Bronchial epithelial cell (primary cell): ENCODE measurements around the gene SYTL3. TPM values are rescaled to one million over a fixed set of nuclear protein-coding genes. Genes with fewer than 3 reads are reported as not detected.
A peak's percentile ranks its signal among the peaks of the same experiment; 100 is the strongest.

Source experiments
- DNase-seq: peaks from one replicate; pipeline ENCODE4 v3.0.0-alpha.2; 2010; ENCODE audit warnings: low read depth
- FAIRE-seq: peaks from 2 replicates; lab custom pipeline; 2011; peaks lifted over from hg19 to GRCh38; lab: Jason Lieb, UNC
- H3K27me3 ChIP-seq: 2 replicates; pipeline ENCODE4 v1.5.1; 2011; ENCODE audit warnings: low read length; ENCODE audit not compliant: control insufficient read depth, insufficient read depth
- H3K36me3 ChIP-seq: 2 replicates; pipeline ENCODE4 v1.5.1; 2011; ENCODE audit warnings: low read length; ENCODE audit not compliant: control insufficient read depth, insufficient read depth
- H3K4me3 ChIP-seq: 2 replicates; pipeline ENCODE4 v1.5.1; 2011; ENCODE audit warnings: mild to moderate bottlenecking, low read depth, low read length, control low read depth
- total RNA-seq: library from RNA; depleted of rRNA; stranded (reverse); fragments of >200 nt; gene quantifications from 2 replicates; pipeline ENCODE4 v1.2.1, GENCODE V29; 2014
- TF ChIP-seq, protein P1 (sequence below): IDR thresholded peaks from 2 replicates; pipeline ENCODE4 v1.5.1; 2011; ENCODE audit warnings: mild to moderate bottlenecking, moderate library complexity, low read length, control low read depth, inconsistent platforms; ENCODE audit not compliant: insufficient read depth, severe bottlenecking

SYTL3 gene
- total RNA-seq, 1 donor from 2014 or later, result 1.1 TPM

DNA sequence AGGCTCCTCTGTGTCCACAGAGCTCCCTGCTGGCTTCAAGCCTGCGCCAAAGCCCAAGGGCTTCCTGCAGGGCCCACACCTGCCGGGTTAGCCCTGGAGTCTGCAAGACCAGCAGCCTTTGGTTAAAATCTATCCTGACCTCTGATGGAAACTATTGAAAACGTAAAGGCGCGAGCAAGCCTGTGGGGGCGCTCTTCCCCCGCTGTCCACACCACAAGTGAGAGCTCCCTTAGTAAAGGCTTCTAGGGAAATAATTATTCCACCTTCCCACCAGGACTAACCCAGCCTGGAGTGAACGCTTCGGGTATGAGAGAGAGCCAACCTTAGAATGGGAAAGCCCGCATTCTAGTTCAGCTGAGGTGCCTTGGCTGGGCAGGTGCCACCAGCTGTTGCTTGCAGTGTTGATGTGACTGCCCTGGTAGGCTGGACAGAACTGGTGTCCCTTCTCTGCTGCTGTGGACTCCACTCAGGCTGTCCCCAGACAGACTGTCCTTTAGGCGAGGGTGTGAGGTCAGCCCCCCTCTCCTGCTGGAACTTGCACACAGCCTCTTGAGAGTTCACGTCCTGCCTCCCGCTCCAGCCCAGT lies 68.7 kb downstream of the SYTL3 start:
- H3K36me3 ChIP-seq, result no peaks in the 10 kb centered on the region
- TF ChIP-seq, protein P1, sequence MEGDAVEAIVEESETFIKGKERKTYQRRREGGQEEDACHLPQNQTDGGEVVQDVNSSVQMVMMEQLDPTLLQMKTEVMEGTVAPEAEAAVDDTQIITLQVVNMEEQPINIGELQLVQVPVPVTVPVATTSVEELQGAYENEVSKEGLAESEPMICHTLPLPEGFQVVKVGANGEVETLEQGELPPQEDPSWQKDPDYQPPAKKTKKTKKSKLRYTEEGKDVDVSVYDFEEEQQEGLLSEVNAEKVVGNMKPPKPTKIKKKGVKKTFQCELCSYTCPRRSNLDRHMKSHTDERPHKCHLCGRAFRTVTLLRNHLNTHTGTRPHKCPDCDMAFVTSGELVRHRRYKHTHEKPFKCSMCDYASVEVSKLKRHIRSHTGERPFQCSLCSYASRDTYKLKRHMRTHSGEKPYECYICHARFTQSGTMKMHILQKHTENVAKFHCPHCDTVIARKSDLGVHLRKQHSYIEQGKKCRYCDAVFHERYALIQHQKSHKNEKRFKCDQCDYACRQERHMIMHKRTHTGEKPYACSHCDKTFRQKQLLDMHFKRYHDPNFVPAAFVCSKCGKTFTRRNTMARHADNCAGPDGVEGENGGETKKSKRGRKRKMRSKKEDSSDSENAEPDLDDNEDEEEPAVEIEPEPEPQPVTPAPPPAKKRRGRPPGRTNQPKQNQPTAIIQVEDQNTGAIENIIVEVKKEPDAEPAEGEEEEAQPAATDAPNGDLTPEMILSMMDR, result peak; percentile 61
- no peaks in the 10 kb centered on the region for H3K27me3 ChIP-seq
- H3K4me3 ChIP-seq, result no peak overlapping the region
- DNase-seq (peak; percentile 26), FAIRE-seq (no peak)

DNA sequence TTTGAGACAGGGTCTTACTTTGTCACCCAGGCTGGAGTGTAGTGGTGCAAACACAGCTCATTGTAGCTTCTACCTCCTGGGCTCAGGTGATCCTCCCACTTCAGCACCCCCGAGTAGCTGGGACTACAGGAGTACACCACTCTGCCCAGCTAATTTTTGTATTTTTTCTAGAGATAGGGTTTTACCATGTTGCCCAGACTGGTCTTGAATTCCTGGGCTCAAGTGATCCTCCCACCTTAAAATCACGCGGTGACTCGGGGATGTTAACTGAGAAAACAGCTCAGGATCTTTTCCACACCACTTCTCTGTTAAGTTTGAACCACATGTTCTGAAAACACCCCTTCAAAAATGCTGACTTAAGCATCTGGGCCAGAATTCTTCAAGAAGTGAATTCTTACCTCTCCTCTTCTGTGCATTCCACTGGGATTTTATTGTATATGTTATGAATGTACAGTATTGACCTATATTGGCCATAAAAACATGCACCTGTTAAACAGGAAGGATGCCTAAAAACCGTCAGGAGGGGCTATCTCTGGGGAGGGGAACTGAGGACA lies 72.4 kb downstream of the SYTL3 start:
- H3K27me3 ChIP-seq, result no peaks in the 10 kb centered on the region
- H3K36me3 ChIP-seq, result no peaks in the 10 kb centered on the region
- no peak for DNase-seq
- no peak for FAIRE-seq
- H3K4me3 ChIP-seq, result no peak overlapping the region
- TF ChIP-seq, protein P1, result no peak

DNA sequence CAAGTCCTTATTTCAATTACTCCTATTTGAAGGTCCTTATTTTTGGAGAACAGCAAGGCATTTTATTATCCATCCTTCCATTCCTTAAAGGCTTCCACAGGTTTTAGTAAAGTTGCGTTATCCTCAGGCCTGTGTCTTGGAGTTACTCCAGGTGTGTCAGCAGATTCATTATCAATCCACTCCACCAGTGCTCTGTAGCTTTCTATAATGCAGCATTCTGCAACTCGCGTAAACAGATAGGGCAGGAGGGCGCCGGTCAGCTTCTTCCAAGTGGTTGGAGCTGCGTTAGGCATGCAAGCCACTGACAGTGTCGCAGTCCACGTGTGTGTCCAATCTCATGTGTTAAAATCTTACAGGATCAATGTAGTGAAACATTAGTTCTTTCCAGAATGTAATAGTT lies 75.8 kb downstream of the SYTL3 start:
- FAIRE-seq (no peak), DNase-seq (no peak)
- no peaks in the 10 kb centered on the region for H3K36me3 ChIP-seq
- no peak overlapping the region for H3K4me3 ChIP-seq
- H3K27me3 ChIP-seq, result no peaks in the 10 kb centered on the region
- TF ChIP-seq, protein P1, result no peak

DNA sequence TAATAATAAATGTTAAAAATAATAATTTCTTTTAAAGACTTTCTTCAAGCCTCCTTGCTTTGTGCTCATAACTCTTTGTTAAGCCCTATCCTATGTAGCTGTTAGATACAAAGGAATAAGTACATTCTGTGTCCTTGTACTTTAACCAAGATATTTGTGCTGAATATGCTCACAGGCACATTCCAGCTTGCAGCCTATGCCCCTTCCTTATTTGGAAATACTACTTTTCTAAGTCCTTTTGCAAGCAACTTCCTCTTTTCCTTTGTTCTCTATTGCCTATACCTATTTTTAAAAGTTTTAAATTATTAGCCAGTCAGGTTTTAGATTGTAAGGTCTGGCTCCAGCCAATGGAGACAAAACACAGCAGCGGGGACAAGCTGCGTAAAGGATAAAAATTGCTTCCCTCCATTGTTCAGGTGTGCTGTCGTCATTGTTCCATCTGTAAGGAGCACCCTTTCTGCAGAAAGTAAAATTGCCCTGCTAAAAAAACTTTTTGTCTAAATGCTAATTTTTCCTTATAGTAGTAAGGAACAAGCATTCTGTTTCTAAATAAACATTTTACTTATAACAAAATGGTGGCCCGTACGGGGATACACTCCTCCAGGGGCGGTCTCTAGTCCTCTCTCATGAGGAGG lies 80.2 kb downstream of the SYTL3 start:
- TF ChIP-seq, protein P1, result no peak
- DNase-seq (no peak), FAIRE-seq (no peak)
- H3K27me3 ChIP-seq, result no peaks in the 10 kb centered on the region
- H3K4me3 ChIP-seq, result no peak overlapping the region
- H3K36me3 ChIP-seq, result no peaks in the 10 kb centered on the region

DNA sequence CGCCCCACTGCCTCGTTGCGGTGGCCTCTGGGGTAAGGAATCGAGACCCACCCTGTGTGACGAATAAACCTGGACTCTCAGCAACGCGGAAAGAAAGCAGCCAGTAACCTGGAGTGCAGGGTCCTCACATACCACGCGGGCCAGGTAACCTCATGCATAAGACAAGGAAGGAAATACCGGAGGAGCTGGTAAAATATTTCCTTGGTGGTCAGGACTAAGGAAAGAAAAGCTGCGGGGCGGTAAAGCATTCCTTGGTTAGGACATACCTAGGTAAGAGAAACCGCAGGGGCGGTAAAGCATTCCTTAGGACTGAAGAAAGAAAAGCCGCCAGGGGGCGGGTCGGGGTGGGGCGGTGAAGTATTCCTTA lies 80.7 kb downstream of the SYTL3 start:
- no peak for DNase-seq
- TF ChIP-seq, protein P1, result no peak
- no peak for FAIRE-seq
- no peak overlapping the region for H3K4me3 ChIP-seq
- H3K36me3 ChIP-seq, result no peaks in the 10 kb centered on the region
- no peaks in the 10 kb centered on the region for H3K27me3 ChIP-seq
